Lung (tissue), 12 donors: ENCODE results near the gene GDAP1L1. TPM values are rescaled to one million over a fixed set of nuclear protein-coding genes. Genes with fewer than 3 reads are reported as not detected.

Source experiments
- ATAC-seq: fragments of 200-7000 bp; cut with Tn5 transposase; one replicate; pipeline ENCODE4 v1.9.1; 2020; ENCODE audit warnings: moderate number of reproducible peaks; ENCODE audit not compliant: insufficient read depth, low FRiP score
- DNase-seq, 3 donors: peaks; one replicate each; pipeline ENCODE4 v3.0.0-alpha.2; 2013 to 2017
- H3K27ac ChIP-seq, 2 donors: one replicate each; pipeline ENCODE4 v1.5.1; 2013; ENCODE audit warnings: mild to moderate bottlenecking in 2 of 2, moderate library complexity in 2 of 2, control low read depth in 1 of 2, inconsistent platforms in 1 of 2, low read depth in 1 of 2, low read length in 1 of 2
- H3K27me3 ChIP-seq, 3 donors: one replicate each; pipeline ENCODE4 v1.5.1; 2013; ENCODE audit warnings: low read length in 2 of 3; ENCODE audit not compliant: control insufficient read depth in 3 of 3, insufficient read depth in 3 of 3
- H3K36me3 ChIP-seq, 4 donors: one replicate each; pipeline ENCODE4 v1.5.1; 2013; ENCODE audit warnings: low read length in 4 of 4, mild to moderate bottlenecking in 1 of 4, moderate library complexity in 1 of 4; ENCODE audit not compliant: control insufficient read depth in 4 of 4, insufficient read depth in 4 of 4
- H3K4me1 ChIP-seq, 5 donors: one replicate each; pipeline ENCODE4 v1.5.1; 2013; ENCODE audit warnings: low read length in 5 of 5, mild to moderate bottlenecking in 2 of 5, moderate library complexity in 1 of 5; ENCODE audit not compliant: control insufficient read depth in 5 of 5, insufficient read depth in 5 of 5
- H3K4me3 ChIP-seq: one replicate; pipeline ENCODE4 v1.5.1; 2013; ENCODE audit warnings: mild to moderate bottlenecking, control low read depth, moderate library complexity
- H3K9ac ChIP-seq, 2 donors: one replicate each; pipeline ENCODE4 v1.5.1; 2013; ENCODE audit warnings: low read length in 2 of 2, control low read depth in 1 of 2; ENCODE audit not compliant: insufficient read depth in 1 of 2
- H3K9me3 ChIP-seq, 4 donors: one replicate each; pipeline ENCODE4 v1.5.1; 2013; ENCODE audit warnings: low read length in 3 of 4, mild to moderate bottlenecking in 1 of 4, moderate library complexity in 1 of 4; ENCODE audit not compliant: control insufficient read depth in 4 of 4, insufficient read depth in 3 of 4
- CTCF ChIP-seq: IDR thresholded peaks from 2 replicates; pipeline ENCODE4 v1.5.1; 2012; ENCODE audit warnings: mild to moderate bottlenecking; ENCODE audit errors: control extremely low read depth, extremely low read depth
- WGBS, 2 donors: extraction: QIAGEN DNeasy Blood & Tissue Kit; methylation state at CpG; one replicate each; pipeline ENCODE4 v1.1.7; 2013; 5-methylcytosine and 5-hydroxymethylcytosine counted together
- polyA plus RNA-seq, 2 donors: library from polyadenylated mRNA; stranded (reverse); fragments of 200-250 nt; gene quantifications; one replicate each; pipeline ENCODE4 v1.2.1, GENCODE V29; 2013
- total RNA-seq, 2 donors: library from RNA; depleted of rRNA in 1 of 2; stranded (reverse); fragments of >200 nt in 1 of 2; gene quantifications; one replicate each; pipeline ENCODE4 v1.2.1, GENCODE V29; 2014 to 2021
- donor health status: control.
- donor health status: control.
- donor health status: Bipolar disorder and iron deficiency.
- donor health status: healthy.
- donor health status: DM: yes; HTN: yes; CAD: no.

The GDAP1L1 gene
- total and polyA plus RNA-seq, 4 donors: 0.02 to 0.10 TPM; not detected in 2

DNA sequence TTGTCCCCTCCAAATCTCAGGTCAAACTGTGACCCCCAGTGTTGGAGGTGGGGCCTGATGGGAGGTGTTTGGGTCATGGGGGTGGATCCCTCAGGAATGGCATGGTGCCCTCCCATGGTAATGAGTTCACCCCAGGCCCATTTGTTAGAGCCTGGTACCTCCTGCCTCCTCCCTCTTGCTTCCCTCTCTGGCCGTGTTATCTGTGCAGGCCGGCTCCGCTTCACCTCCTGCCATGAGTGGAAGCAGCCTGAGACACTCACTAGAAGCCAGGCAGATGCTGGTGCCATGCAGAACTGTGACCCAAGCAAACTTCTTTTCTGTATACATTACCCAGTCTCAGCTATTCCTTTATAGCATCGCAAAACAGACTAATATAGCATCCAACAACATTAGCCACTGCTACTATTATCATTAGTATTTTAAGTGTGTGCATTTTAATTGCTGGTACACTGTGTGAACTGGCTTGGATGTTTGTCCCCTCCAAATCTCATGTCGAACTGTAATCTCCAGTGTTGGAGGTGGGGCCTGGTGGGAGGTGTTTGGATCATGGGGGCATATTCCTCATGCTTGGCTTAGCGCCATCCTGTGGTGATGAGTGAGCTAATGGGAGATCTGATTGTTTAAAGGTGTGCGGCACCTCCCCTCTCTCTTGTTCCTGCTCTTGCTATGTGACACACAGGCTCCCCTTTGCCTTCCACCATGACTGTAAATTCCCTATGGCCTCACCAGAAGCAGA, 24.3 kb upstream of the GDAP1L1 start:
- Histone ChIP-seq H3K9me3 (no peaks in the 10 kb centered on the region), H3K36me3 (peaks cover 0 to 3% (median 1%) of the 10 kb centered on the region in 4 donors), H3K9ac (no peak overlapping the region), H3K4me3 (no peak overlapping the region), H3K27ac (no peak overlapping the region), H3K4me1 (no peaks in the 10 kb centered on the region), H3K27me3 (no peaks in the 10 kb centered on the region)
- ATAC-seq (no peak), DNase-seq (no peak)
- 78 to 80% methylated on average over 7 of the region's 7 CpGs for WGBS, 2 donors
- TF ChIP-seq CTCF: no peak

GRCh38 chr20:44223721-44224120, 23.4 kb upstream of the GDAP1L1 start:
- H3K36me3 ChIP-seq: peaks cover 0 to 3% (median 1%) of the 10 kb centered on the region in 4 donors
- peaks cover 0 to 3% (median 0%) of the 10 kb centered on the region in 5 donors for H3K4me1 ChIP-seq
- ATAC-seq (no peak), DNase-seq (no peak)
- H3K27ac ChIP-seq: no peak overlapping the region
- no peak overlapping the region for H3K9ac ChIP-seq
- no peak overlapping the region for H3K4me3 ChIP-seq
- H3K9me3 ChIP-seq: no peaks in the 10 kb centered on the region
- WGBS, 2 donors: 85 to 94% methylated on average over 5 of the region's 5 CpGs
- no peak for TF ChIP-seq CTCF
- H3K27me3 ChIP-seq: no peaks in the 10 kb centered on the region

DNA sequence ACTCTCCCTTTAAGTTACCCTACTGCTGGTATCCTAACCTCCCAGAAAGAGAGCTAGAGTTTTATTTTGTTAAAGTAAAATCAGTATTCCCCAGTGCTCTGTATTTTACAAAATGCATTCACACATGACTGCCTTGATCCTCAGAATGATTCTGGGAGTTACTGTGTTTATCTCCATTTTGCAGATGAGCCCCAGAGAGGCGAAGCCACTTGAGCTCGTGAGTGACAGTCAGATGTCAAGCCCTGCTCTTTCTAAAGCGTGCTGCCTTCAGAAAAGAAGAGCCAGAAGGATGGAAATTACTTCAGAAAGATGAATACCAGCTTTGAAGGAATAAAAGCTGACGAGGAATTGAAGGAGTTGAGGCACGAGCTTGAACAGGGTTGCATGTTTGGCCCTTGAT, 22.5 kb upstream of the GDAP1L1 start:
- Histone ChIP-seq H3K9me3 (no peaks in the 10 kb centered on the region), H3K36me3 (peaks cover 0 to 3% (median 1%) of the 10 kb centered on the region in 4 donors), H3K27ac (no peak overlapping the region), H3K27me3 (no peaks in the 10 kb centered on the region), H3K9ac (no peak overlapping the region), H3K4me1 (peaks cover 0 to 3% (median 0%) of the 10 kb centered on the region in 5 donors), H3K4me3 (no peak overlapping the region)
- 92% methylated on average over 5 of the region's 5 CpGs for WGBS, 2 donors
- DNase-seq (no peak), ATAC-seq (no peak)
- no peak for TF ChIP-seq CTCF
